GM21423 (cell line): Measurements from ENCODE around the gene HES2.
A peak's percentile ranks its signal among the peaks of the same experiment; 100 is the strongest.
"Not testable (repeated sequence)": the region's sequence is repeated elsewhere in the genome, so short reads cannot be mapped to it uniquely, and the experiment has no call there.

Source experiments
- ATAC-seq: cut with Tn5 transposase; IDR thresholded peaks from one replicate; pipeline ENCODE4 v1.9.1; 2021; ENCODE audit warnings: mild to moderate bottlenecking, moderate library complexity; ENCODE audit not compliant: unreplicated experiment

The HES2 gene

GRCh38 chr1:6454856-6455751 lies 35.4 kb upstream of the HES2 start:
- ATAC-seq = no peak

DNA sequence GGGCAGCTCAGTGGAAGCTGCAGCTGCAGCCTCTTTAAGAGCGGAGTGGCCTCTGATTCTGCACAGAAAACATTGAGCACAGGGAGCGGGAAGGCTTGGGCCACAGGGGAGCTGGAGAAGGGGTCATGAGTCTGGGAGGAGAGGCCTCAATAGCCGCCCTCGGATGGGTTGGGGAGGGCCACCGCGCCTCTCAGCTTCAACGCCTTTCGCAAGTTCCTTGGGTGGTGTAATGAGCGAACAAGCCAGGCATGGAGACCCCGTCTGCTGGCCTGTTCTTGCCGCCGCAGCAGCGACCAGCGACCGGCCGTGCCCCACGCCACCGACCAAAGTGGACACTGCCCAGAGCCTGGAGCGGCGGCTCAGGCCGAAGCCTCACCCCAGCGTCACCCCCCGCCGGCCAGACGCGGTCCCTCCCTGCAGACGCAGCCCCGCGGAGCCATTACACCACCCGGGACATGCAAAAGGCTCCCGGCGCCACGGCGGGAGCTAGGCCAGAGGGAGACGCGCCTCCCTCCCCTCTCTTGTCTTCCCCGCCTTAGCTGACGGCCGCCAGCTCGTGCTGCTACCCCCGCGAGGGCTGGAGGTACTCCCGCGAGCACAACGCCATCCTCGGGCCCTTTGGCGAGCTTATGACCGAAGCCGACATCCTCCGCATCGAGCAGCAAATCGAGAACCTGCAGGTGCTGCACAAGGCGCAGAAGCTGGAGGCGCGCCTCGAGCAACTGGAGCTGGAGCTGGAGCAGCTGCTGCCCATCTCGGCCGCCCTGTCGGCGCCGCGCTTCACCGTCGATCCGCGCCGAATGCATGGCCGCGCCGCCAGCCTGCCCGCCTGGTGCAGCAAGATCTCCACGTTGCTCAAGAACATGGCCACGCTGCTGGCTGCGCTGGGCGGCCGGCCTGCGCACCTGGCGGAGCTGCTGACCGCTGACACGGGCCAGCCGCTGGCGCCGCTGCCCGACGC lies 34.5 kb upstream of the HES2 start:
- not testable (repeated sequence) for ATAC-seq

DNA sequence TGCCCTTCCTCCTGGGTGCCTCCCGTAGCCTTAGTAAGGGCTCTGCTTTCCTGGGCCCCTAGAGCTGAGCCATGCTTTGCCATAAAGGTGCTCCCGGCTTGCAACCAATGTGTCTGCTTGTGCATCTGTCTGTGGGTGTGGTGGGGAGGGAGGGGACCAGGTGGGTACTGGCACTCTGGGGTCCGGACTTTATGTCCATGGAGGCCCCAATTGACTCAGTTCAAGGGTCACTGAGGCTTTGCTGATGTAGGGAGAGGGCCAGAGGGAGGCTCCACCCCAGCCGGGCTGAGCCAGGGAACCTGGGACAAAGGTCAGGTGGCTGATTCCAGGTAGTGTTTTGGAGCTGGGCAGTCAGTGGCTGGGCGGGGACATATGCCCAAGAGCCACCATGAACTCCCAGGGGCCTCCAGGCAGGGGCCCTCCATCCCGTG lies 31.2 kb upstream of the HES2 start:
- no peak for ATAC-seq

DNA sequence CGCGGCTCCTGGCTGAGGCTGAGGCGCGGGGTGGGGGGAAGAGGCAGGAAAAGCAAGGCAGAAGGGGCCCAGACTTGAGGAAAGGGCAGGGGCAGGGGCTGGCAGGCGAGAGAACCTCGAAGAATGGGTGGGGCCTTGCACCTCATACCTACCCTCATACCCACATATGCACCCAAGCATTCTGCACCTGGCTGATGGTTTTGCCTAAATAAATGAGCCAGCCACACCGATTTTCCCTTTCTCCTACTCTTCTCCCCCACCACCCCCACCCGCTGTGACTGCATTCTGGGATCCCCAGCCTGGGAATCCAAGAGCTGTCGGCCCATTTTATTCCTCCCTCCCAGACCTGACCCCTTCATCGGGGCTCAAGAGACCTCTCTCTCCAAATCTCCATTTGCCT lies 30.8 kb upstream of the HES2 start:
- ATAC-seq = not testable (repeated sequence)

GRCh38 chr1:6450005-6450450 lies 30.3 kb upstream of the HES2 start:
- ATAC-seq = no peak

DNA sequence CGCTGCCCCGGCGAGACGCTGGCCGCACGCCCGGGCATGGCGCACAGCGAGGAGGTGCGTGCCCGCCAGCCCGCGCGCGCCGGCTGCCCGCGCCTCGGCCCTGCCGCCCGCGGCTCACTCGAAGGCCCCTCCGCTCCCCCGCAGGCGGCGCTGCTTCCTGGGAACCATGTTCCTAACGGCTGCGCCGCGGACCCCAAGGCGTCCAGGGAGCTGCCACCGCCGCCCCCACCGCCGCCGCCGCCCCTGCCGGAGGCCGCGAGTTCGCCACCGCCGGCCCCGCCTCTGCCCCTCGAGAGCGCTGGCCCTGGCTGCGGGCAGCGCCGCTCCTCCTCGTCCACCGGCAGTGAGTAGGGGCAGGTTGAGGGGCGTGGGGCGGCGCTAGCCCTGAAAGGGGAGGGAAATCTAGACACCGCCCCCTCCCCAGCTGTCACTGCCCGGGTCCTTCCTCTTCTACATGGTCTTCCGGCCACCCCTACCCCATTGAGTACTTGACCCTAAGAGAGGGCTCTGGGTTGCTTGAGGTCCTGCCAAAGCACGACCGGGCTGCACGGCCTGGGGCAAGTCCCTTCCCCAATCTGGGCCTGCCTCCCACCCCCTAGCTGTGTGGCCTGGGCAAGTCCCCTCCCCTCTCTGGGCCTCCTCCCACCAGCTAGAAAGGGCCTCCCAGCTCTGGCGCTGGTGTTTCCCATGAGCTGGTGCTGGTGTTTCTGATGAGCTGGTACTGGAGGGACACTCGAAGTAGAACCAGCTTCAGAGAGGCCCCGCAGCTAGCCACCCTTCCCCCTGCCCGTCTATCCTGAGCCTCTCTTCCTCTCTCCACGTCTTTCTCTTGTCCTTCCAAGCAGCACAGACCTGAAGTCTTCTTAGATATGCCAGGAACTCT lies 29.3 kb upstream of the HES2 start:
- no peak for ATAC-seq

DNA sequence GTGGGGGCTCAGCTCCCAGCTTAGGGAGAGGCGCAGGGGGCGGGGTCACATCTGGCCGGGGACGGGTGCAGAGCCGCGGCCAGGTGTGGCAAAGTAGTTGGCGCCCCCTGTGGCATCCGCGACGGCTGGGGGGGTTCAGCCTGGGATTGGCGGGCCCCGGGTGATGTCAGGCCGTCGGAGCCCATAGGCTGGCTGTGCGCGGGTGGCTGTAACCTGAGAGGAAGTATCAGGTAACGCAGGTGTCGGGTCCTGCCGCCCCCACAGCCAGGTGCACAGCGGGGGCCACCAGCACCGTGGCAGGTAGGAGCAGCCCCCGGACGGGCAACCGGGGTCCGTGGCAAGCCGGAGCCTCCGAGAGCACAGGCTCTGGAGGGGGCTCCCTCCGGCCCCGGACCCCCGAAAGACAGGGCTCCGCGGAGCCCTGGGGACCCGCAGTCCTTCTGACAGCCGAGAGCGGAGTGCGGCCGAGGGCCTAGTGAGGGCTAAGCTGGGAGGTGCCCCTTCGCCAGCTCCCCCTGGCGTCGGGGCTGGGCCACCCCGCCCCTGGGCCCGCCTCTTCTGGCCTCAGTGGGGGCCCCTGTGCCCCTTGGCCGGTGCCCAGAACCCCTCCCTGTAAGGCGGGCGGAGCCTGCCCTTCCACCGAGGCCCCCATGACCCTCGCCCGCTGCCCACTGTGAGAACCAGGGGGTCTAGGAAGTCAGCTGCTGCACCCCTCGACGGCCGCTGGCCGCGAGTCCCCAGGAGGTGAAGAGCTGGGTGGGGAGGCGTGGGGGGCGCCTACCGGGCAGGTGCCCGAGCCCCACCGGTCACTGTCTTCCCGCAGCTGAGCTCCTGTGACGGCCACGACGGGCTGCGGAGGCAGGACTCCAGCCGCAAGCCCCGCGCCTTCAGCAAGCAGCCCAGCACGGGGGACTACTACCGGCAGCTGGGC lies 28.4 kb upstream of the HES2 start:
- no peak for ATAC-seq

DNA sequence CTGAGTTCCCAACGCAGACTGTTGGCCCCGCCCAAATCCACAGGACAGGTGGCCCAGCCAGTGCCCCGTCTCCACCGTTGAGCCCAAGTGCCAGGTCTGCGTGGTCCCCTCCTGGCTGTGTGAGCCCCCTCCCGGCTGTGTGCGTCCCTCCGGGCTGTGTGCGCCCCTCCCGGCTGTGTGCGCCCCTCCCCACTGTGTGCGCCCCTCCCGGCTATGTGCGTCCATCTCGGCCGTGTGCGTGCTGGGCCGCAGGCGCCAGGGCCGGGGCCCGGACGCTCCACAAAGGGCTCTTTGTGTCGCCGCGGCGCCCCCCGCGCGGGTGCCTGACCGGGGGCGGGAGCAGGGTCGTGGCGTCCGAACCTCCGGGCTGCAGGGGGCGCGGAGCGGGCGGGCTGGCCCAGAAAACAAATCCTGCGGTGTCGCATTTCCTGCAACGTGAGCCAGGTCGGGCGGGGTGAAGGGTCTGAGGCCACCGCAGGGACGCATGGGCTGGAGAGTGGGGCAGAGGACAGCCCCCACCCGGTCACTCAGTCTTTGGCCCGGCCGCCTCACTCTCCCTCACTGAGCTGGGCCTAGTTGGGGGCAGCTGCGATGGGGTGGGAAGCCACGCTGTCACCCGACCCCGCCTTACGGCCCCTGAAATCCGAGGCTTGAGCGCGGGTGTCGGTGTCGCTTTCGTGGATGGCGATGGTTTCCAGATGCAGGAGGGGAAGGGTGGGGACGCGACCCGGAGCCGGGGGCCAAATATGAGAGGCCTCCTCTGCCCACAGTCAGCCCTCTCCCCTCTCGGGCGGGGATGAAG lies 27.5 kb upstream of the HES2 start:
- no peak for ATAC-seq

- no peak for ATAC-seq
Observed at GRCh38 chr1:6446665-6447015, 26.9 kb upstream of the HES2 start.

DNA sequence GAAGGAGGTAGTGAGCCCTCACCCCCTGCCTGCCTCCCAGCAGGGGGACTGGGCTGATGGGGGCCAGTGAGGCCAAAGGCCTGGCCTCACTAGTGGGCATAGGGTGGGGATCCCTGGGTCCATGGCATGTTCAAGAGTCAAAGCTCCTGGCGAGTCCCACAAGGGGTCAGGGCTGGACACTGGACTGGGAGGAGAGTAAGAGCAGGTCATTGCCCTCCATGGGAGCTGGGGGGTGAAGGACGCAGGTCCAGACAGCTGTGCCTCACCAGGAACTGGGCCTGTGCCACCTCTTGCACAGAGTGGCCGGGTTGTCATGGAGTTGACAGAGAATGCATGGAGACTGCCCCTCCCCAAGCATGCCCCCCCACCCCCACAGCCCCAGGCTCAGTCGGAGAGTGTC lies 26.2 kb upstream of the HES2 start:
- not testable (repeated sequence) for ATAC-seq

GRCh38 chr1:6445062-6445763 lies 25.5 kb upstream of the HES2 start:
- no peak for ATAC-seq

- no peak for ATAC-seq
Observed at GRCh38 chr1:6444377-6444776, 24.7 kb upstream of the HES2 start.

DNA sequence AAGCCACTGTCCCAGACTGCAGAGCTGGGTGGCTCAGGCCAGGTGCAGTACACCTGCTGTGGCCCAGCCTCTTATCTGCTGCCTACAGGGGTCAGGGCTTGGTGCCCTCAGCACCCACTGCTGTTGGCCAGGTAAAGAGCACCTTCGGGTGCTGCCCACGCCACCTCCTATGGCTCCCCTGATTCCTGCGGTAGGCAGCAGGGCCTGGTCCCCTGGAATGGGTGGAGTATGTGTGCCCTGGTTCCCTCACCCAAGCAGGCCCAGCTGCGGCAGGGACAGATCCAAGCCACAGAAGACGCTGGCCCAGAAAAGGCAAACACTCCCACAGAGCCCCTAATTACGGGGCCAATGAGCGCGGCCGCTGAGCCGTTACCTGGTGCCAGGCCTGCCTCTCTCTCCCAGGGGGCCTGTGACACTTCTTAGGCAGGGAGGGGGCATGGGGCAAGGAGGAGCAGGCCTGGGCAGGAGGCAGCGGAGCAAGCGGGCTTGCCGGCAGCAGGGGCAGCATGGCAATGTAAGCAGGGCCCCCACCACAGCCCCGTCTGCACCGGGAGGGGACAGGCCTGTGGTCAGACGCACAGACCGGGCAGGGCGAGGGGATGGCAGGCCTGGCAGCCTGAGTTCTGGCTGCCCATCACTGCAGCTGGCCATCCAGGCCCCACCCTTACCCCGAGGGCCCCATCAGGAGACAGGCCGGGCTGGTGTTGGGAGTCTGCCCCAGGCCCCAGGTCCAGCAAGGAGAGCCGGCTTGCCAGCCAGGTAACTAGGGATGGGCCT lies 23.8 kb upstream of the HES2 start:
- no peak for ATAC-seq

- ATAC-seq = no peak
Observed at GRCh38 chr1:6441586-6441985, 21.9 kb upstream of the HES2 start.

DNA sequence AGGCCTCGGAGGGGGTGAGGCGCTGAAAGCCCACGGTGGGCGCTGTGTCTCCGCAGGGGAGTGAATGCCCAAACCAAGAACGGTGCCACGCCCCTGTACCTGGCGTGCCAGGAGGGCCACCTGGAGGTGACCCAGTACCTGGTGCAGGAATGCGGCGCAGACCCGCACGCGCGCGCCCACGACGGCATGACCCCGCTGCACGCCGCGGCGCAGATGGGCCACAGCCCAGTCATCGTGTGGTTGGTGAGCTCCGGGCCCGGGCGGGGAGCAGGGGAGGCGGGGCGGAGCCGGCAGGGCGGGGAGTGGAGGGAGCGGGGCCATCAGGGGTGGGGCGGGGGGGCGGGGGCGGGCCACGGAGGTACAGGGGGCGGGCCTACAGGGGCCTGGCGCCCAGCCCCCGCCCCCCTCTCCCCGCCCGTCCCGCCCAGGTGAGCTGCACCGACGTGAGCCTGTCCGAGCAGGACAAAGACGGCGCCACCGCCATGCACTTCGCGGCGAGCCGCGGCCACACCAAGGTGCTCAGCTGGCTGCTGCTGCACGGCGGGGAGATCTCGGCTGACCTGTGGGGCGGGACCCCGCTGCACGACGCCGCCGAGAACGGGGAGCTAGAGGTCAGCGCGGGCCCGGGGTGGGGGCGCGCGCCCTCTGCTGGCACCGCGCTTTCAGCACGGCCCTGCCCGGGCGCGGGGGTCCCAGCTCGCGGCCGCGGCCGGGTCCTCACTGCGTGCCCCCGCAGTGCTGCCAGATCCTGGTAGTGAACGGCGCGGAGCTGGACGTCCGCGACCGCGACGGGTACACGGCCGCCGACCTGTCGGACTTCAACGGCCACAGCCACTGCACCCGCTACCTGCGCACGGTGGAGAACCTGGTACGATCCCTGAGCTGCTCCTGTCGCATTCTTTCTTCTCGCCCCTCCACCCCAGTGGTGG lies 20.7 kb upstream of the HES2 start:
- no peak for ATAC-seq

DNA sequence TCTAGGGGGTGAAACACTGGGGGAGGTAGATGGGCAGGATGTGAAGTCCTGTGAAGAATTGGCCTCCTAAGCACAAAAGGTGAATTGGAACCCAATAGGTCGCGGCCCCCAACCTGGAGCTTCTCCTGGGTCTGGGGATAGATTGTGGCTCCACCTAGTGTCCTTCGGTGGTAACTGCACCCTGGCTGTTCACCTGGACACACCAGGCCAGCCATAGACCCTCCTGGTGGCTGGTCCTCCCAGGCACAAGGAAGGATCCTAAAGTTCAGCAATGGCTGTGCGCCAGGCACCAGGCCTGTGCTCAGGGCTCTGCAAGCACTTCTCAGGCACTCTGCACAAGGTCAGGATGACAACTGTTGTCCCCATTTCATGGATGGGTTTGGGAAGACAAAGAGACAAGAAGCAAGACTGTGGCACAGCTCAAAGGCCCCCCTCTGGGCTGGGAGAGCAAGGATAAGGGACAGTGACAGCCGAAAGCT lies 18.4 kb upstream of the HES2 start:
- ATAC-seq = peak; percentile 38
